GM18858 (cell line): ENCODE data around the gene SPATA12.

Experiments used
- ATAC-seq: cut with Tn5 transposase; IDR thresholded peaks from one replicate; pipeline ENCODE4 v1.9.1; 2021; ENCODE audit not compliant: unreplicated experiment

Gene SPATA12

GRCh38 chr3:57060089-57060821, at the start of gene SPATA12:
TSS of gene SPATA12 (plus strand) at chr3:57060664. CDS start at chr3:57073695, 13,031 bp downstream.
- ATAC-seq = no peak

- no peak for ATAC-seq
Measured at GRCh38 chr3:57011022-57011421, 49.4 kb upstream of the SPATA12 start.

GRCh38 chr3:57012847-57013246, 47.6 kb upstream of the SPATA12 start:
- no peak for ATAC-seq

- ATAC-seq = no peak
Measured at GRCh38 chr3:57015350-57015729, 45.1 kb upstream of the SPATA12 start.

GRCh38 chr3:57015912-57016311, 44.6 kb upstream of the SPATA12 start:
- ATAC-seq = no peak

GRCh38 chr3:57017459-57017845, 43.0 kb upstream of the SPATA12 start:
- no peak for ATAC-seq

GRCh38 chr3:57018246-57018645, 42.2 kb upstream of the SPATA12 start:
- no peak for ATAC-seq

- no peak for ATAC-seq
Measured at GRCh38 chr3:57019057-57019456, 41.4 kb upstream of the SPATA12 start.

GRCh38 chr3:57025237-57025636, 35.2 kb upstream of the SPATA12 start:
- no peak for ATAC-seq

- no peak for ATAC-seq
Measured at GRCh38 chr3:57026944-57027343, 33.5 kb upstream of the SPATA12 start.

GRCh38 chr3:57029383-57029782, 31.1 kb upstream of the SPATA12 start:
- ATAC-seq = no peak

- no peak for ATAC-seq
Measured at GRCh38 chr3:57029924-57030323, 30.5 kb upstream of the SPATA12 start.

- ATAC-seq = no peak
Measured at GRCh38 chr3:57030721-57031120, 29.7 kb upstream of the SPATA12 start.

GRCh38 chr3:57031631-57032541, 28.6 kb upstream of the SPATA12 start:
- no peak for ATAC-seq

GRCh38 chr3:57036952-57037351, 23.5 kb upstream of the SPATA12 start:
- no peak for ATAC-seq

GRCh38 chr3:57038466-57039164, 21.8 kb upstream of the SPATA12 start:
- ATAC-seq = no peak

GRCh38 chr3:57041674-57042073, 18.8 kb upstream of the SPATA12 start:
- ATAC-seq = no peak

- no peak for ATAC-seq
Measured at GRCh38 chr3:57043518-57043917, 16.9 kb upstream of the SPATA12 start.

GRCh38 chr3:57046101-57046765, 14.2 kb upstream of the SPATA12 start:
- no peak for ATAC-seq

- ATAC-seq = no peak
Measured at GRCh38 chr3:57048052-57048671, 12.3 kb upstream of the SPATA12 start.

GRCh38 chr3:57048728-57049127, 11.7 kb upstream of the SPATA12 start:
- no peak for ATAC-seq
